SU-DHL-6 (cell line): ENCODE measurements around the gene DDR2.

Source experiments
- EZH2phosphoT487 ChIP-seq: fragments of 200-600 bp; sonication (generic), shearing (Covaris generic); conservative IDR thresholded peaks from 2 replicates; pipeline ENCODE4 v1.6.1; 2018; ENCODE audit warnings: mild to moderate bottlenecking, antibody characterized with exemption, low read length, moderate library complexity, mixed read lengths
- TF ChIP-seq, protein P1 (sequence below): fragments of 200-600 bp; sonication (generic); IDR thresholded peaks from one replicate; pipeline ENCODE4 v1.5.1; 2017; ENCODE audit warnings: antibody characterized with exemption, mild to moderate bottlenecking, low read length, moderate library complexity; ENCODE audit not compliant: insufficient read depth, poor library complexity, severe bottlenecking

DNA sequence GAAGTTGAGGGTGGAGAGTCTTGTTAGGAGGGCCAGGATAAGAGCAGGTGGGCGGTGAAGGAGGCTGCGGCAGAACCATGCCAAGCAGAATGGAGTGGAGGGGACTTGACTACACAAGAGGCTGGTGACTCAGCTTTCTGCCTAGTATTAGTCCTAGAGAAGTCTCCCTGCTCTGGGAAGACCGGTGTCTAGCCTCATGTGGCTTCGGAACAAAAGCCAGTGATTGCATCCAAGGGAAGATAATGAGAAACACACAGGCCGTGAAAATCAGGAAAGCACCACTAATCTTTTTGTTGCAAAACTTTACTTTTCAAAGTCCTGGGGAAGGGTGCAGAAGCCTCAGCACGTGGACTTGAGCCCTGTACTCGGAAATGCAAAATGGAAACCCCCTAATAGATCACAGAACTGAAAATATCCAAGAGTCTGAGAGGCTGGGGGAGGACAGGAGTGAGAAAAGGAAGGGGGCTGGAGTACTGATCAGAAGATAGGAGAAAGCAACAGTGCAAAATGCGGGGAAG lies 31.4 kb downstream of the DDR2 start:
- TF ChIP-seq, protein P1, sequence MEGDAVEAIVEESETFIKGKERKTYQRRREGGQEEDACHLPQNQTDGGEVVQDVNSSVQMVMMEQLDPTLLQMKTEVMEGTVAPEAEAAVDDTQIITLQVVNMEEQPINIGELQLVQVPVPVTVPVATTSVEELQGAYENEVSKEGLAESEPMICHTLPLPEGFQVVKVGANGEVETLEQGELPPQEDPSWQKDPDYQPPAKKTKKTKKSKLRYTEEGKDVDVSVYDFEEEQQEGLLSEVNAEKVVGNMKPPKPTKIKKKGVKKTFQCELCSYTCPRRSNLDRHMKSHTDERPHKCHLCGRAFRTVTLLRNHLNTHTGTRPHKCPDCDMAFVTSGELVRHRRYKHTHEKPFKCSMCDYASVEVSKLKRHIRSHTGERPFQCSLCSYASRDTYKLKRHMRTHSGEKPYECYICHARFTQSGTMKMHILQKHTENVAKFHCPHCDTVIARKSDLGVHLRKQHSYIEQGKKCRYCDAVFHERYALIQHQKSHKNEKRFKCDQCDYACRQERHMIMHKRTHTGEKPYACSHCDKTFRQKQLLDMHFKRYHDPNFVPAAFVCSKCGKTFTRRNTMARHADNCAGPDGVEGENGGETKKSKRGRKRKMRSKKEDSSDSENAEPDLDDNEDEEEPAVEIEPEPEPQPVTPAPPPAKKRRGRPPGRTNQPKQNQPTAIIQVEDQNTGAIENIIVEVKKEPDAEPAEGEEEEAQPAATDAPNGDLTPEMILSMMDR: no peak
- TF ChIP-seq EZH2phosphoT487: no peak
